ENCODE results near the gene CSF2RB. TPM values are rescaled to one million over a fixed set of nuclear protein-coding genes. Genes with fewer than 3 reads are reported as not detected.
A peak's percentile ranks its signal among the peaks of the same experiment; 100 is the strongest.

CSF2RB gene
- total RNA-seq, 1 donor from 2014 or later = 152 TPM

DNA sequence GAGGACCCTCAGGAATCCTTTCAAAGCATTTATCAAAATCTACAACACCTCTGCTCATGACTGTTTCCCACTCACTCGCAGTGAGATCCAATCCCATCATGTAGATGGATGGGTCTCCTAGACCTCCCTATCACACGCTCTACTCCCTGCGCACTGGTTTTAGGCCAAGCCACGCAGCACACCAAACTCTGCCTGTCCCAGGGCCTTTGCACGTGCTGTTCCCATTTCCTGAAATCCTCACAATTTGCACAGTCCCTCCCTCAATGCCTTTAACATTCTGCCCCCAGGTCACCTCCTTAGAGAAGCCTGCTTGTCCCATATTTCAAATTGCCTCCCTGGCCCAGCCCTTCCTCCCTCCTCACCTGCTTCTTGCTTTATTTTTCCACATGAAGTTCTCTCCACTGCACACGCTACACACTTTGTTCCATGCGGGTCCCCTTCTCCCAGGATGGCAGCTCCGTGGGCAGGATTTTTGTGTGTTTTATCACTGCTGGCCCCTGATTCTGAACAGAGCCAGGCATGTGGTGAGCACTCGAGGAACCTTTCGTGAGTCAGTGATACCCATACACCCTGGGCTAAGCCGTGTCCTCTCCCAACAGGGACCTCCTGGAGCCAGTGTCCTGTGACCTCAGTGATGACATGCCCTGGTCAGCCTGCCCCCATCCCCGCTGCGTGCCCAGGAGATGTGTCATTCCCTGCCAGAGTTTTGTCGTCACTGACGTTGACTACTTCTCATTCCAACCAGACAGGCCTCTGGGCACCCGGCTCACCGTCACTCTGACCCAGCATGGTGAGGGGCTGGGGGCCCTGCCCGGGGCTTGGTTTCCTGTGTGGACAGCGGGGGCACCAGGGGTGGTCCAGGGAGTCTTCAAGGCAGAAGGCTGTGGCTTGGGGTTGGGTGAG lies 12.2 kb downstream of the CSF2RB start:
- Mint-ChIP-seq H3K36me3 (ENCODE audit: low read depth) (peaks cover 87% of the 10 kb centered on the region), H3K4me3 (no peak overlapping the region), H3K4me1 (peaks cover 17% of the 10 kb centered on the region), H3K9me3 (no peaks in the 10 kb centered on the region), H3K27me3 (no peaks in the 10 kb centered on the region), H3K27ac (no peak overlapping the region)
- TF ChIP-seq CTCF (IDR thresholded peaks at IDR 0.05) = no peak
- CTCF ChIA-PET = no interaction called here
- POLR2A ChIA-PET = interaction anchor here (1.2 kb wide), 1 partner anchor 52 kb away, joined by 4 read pairs; no protein-coding TSS in a partner anchor
- ATAC-seq (ENCODE audit: low read depth) (no peak), DNase-seq (no peak)
- intact Hi-C loops (cut with micrococcal nuclease) = loop anchor here (10.0 kb wide), 1 partner anchor 49 kb away; no protein-coding TSS in a partner anchor

- Mint-ChIP-seq H3K4me1 (peaks cover 10% of the 10 kb centered on the region), H3K4me3 (no peak overlapping the region), H3K36me3 (ENCODE audit: low read depth) (peaks cover 88% of the 10 kb centered on the region), H3K9me3 (no peaks in the 10 kb centered on the region), H3K27ac (no peak overlapping the region), H3K27me3 (no peaks in the 10 kb centered on the region)
- TF ChIP-seq CTCF (IDR thresholded peaks at IDR 0.05) = no peak
- ATAC-seq (ENCODE audit: low read depth) (no peak), DNase-seq (no peak)
- ChIA-PET CTCF (no interaction called here), POLR2A (interaction anchor here (1.2 kb wide), 1 partner anchor 53 kb away, joined by 4 read pairs; no protein-coding TSS in a partner anchor)
- intact Hi-C loops (cut with micrococcal nuclease) = loop anchor here (10.0 kb wide), 1 partner anchor 48 kb away; no protein-coding TSS in a partner anchor
Observed at GRCh38 chr22:36926309-36926708, 12.9 kb downstream of the CSF2RB start.

- ChIA-PET CTCF (interaction anchor here (1.1 to 1.3 kb wide), 2 partner anchors 71 to 117 kb away, joined by 3 to 5 read pairs; no protein-coding TSS in a partner anchor), POLR2A (interaction anchor here (1.0 to 1.6 kb wide), 3 partner anchors 9 to 53 kb away, joined by 4 to 5 read pairs (median 4); no protein-coding TSS in a partner anchor)
- no peak for DNase-seq
- Mint-ChIP-seq H3K4me1 (peaks cover 5% of the 10 kb centered on the region), H3K27me3 (no peaks in the 10 kb centered on the region), H3K36me3 (ENCODE audit: low read depth) (peaks cover 88% of the 10 kb centered on the region), H3K27ac (no peak overlapping the region), H3K9me3 (no peaks in the 10 kb centered on the region), H3K4me3 (no peak overlapping the region)
- no peak for ATAC-seq (ENCODE audit: low read depth)
- no peak for TF ChIP-seq CTCF (IDR thresholded peaks at IDR 0.05)
- intact Hi-C loops (cut with micrococcal nuclease) = loop anchor here (10.0 kb wide), 1 partner anchor 48 kb away; no protein-coding TSS in a partner anchor
Observed at GRCh38 chr22:36926721-36927435, 13.4 kb downstream of the CSF2RB start.

DNA sequence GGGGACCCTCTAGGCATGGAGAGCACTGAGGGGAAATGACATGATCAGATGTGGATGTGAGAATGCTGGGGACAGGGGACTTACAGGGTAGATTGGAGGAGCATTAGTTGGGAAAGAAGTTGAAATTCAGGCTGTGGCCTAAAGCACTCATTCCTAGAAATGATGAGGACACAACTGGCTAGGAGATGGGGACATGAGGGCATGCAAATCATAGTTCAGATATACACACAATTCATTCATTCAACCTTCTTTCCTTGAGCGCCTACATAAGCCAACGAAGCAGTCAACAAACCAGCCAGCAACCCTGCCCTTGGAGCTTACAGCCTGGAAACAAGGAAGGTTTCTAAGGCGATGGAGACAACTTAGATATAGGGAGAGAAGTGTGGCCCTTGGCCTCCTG lies 14.2 kb downstream of the CSF2RB start:
- ChIA-PET CTCF (interaction anchor here (0.5 to 1.3 kb wide), 3 partner anchors 52 to 116 kb away, joined by 3 to 5 read pairs (median 3); no protein-coding TSS in a partner anchor), POLR2A (interaction anchor here (1.0 to 1.6 kb wide), 2 partner anchors 9 to 13 kb away, joined by 4 to 5 read pairs; no protein-coding TSS in a partner anchor)
- no peak for DNase-seq
- ATAC-seq (ENCODE audit: low read depth) = no peak
- no peaks in the 10 kb centered on the region for H3K4me1 Mint-ChIP-seq
- intact Hi-C loops (cut with micrococcal nuclease) = loop anchor here (10.0 kb wide), 1 partner anchor 47 kb away; no protein-coding TSS in a partner anchor
- H3K27ac Mint-ChIP-seq = peak overlapping the region; percentile 26
- no peak overlapping the region for H3K4me3 Mint-ChIP-seq
- no peaks in the 10 kb centered on the region for H3K9me3 Mint-ChIP-seq
- no peak for TF ChIP-seq CTCF (IDR thresholded peaks at IDR 0.05)
- peaks cover 90% of the 10 kb centered on the region for H3K36me3 Mint-ChIP-seq (ENCODE audit: low read depth)
- no peaks in the 10 kb centered on the region for H3K27me3 Mint-ChIP-seq

All from activated B cell treated with CpG ODN at 0.5 μM for 24 hours (primary cell).